HG03045 (cell line): ENCODE data around the gene CUZD1.

ENCODE experiments used
- ATAC-seq: cut with Tn5 transposase; IDR thresholded peaks from one replicate; pipeline ENCODE4 v1.9.1; 2021; ENCODE audit warnings: mild to moderate bottlenecking, moderate library complexity; ENCODE audit not compliant: unreplicated experiment

Gene CUZD1

GRCh38 chr10:122856902-122857301 is 11.2 kb upstream of the CUZD1 start:
- no peak for ATAC-seq

- ATAC-seq: no peak
Measured at GRCh38 chr10:122855745-122856144, 10.1 kb upstream of the CUZD1 start.

GRCh38 chr10:122854648-122855047 is 9.0 kb upstream of the CUZD1 start:
- ATAC-seq: no peak

- ATAC-seq: no peak
Measured at GRCh38 chr10:122853665-122854313, 8.1 kb upstream of the CUZD1 start.

- ATAC-seq: no peak
Measured at GRCh38 chr10:122852261-122852660, 6.6 kb upstream of the CUZD1 start.

- ATAC-seq: no peak
Measured at GRCh38 chr10:122850705-122851640, 5.3 kb upstream of the CUZD1 start.

GRCh38 chr10:122849900-122850605 is 4.4 kb upstream of the CUZD1 start:
- no peak for ATAC-seq

- ATAC-seq: no peak
Measured at GRCh38 chr10:122849090-122849489, 3.4 kb upstream of the CUZD1 start.

GRCh38 chr10:122847782-122848604 is 2.3 kb upstream of the CUZD1 start:
- no peak for ATAC-seq

- no peak for ATAC-seq
Measured at GRCh38 chr10:122844146-122844545, 1.5 kb downstream of the CUZD1 start.

GRCh38 chr10:122841569-122841968 is 4.1 kb downstream of the CUZD1 start:
- no peak for ATAC-seq

- ATAC-seq: no peak
Measured at GRCh38 chr10:122839505-122839904, 6.2 kb downstream of the CUZD1 start.

- ATAC-seq: no peak
Measured at GRCh38 chr10:122838880-122839279, 6.8 kb downstream of the CUZD1 start.

- no peak for ATAC-seq
Measured at GRCh38 chr10:122835908-122836307, 9.7 kb downstream of the CUZD1 start.

GRCh38 chr10:122830965-122831353 is 14.7 kb downstream of the CUZD1 start:
- no peak for ATAC-seq

GRCh38 chr10:122830273-122830964 is 15.2 kb downstream of the CUZD1 start:
- ATAC-seq: no peak

- no peak for ATAC-seq
Measured at GRCh38 chr10:122829454-122829853, 16.2 kb downstream of the CUZD1 start.

- ATAC-seq: no peak
Measured at GRCh38 chr10:122828716-122829255, 16.9 kb downstream of the CUZD1 start.

GRCh38 chr10:122827302-122827701 is 18.4 kb downstream of the CUZD1 start:
- no peak for ATAC-seq
